ENCODE data around the gene TP53BP2.

Gene TP53BP2

GRCh38 chr1:223756806-223757700 is 88.7 kb downstream of the TP53BP2 start:
- DNase-seq (ENCODE audit: low read depth in 2 of 2), result no peak
- no peak overlapping the region for H3K4me3 ChIP-seq (replicated peaks in 1 of 2; ENCODE audit: low read depth in 2 of 2, low read length in 2 of 2)
- no peak for TF ChIP-seq CTCF (IDR thresholded peaks at IDR 0.05; ENCODE audit: low read depth, low read length)

GRCh38 chr1:223755992-223756775 is 89.6 kb downstream of the TP53BP2 start:
- DNase-seq (ENCODE audit: low read depth in 2 of 2), result no peak

GRCh38 chr1:223755432-223755792 is 90.3 kb downstream of the TP53BP2 start:
- no peak for TF ChIP-seq CTCF (IDR thresholded peaks at IDR 0.05; ENCODE audit: low read depth, low read length)
- no peak overlapping the region for H3K4me3 ChIP-seq (replicated peaks in 1 of 2; ENCODE audit: low read depth in 2 of 2, low read length in 2 of 2)
- DNase-seq (ENCODE audit: low read depth in 2 of 2), result no peak

More at GRCh38 chr1:223755992-223756775, 89.6 kb downstream of the TP53BP2 start:
- H3K4me3 ChIP-seq (replicated peaks in 1 of 2; ENCODE audit: low read depth in 2 of 2, low read length in 2 of 2), result no peak overlapping the region
- no peak for TF ChIP-seq CTCF (IDR thresholded peaks at IDR 0.05; ENCODE audit: low read depth, low read length)

GRCh38 chr1:223754681-223755431 is 90.9 kb downstream of the TP53BP2 start:
- DNase-seq (ENCODE audit: low read depth in 2 of 2), result no peak
- H3K4me3 ChIP-seq (replicated peaks in 1 of 2; ENCODE audit: low read depth in 2 of 2, low read length in 2 of 2), result no peak overlapping the region

GRCh38 chr1:223752721-223753515 is 92.8 kb downstream of the TP53BP2 start:
- no peak overlapping the region for H3K4me3 ChIP-seq (replicated peaks in 1 of 2; ENCODE audit: low read depth in 2 of 2, low read length in 2 of 2)
- DNase-seq (ENCODE audit: low read depth in 2 of 2), result no peak
- TF ChIP-seq CTCF (IDR thresholded peaks at IDR 0.05; ENCODE audit: low read depth, low read length), result no peak

More at GRCh38 chr1:223754681-223755431, 90.9 kb downstream of the TP53BP2 start:
- no peak for TF ChIP-seq CTCF (IDR thresholded peaks at IDR 0.05; ENCODE audit: low read depth, low read length)

GRCh38 chr1:223751696-223752095 is 94.1 kb downstream of the TP53BP2 start:
- TF ChIP-seq CTCF (IDR thresholded peaks at IDR 0.05; ENCODE audit: low read depth, low read length), result no peak
- H3K4me3 ChIP-seq (replicated peaks in 1 of 2; ENCODE audit: low read depth in 2 of 2, low read length in 2 of 2), result no peak overlapping the region
- DNase-seq (ENCODE audit: low read depth in 2 of 2), result no peak
